Measurements from ENCODE around the gene CCDC134.
A peak's percentile ranks its signal among the peaks of the same experiment; 100 is the strongest.

Gene CCDC134

GRCh38 chr22:41800348-41801146 lies at the start of gene CCDC134:
CCDC134 (plus strand) TSS chr22:41800679; CDS start chr22:41808891, 8,212 bp downstream.
- CTCF ChIA-PET: interaction anchor here (0.5 to 5.7 kb wide), 12 partner anchors 18 to 606 kb away, joined by 3 to 31 read pairs (median 4); partner anchors contain the start of gene MEI1
- Mint-ChIP-seq H3K4me1 (peaks cover 48% of the 10 kb centered on the region), H3K27me3 (no peaks in the 10 kb centered on the region), H3K27ac (peak within 1 kb of the TSS; percentile 97), H3K4me3 (peak within 1 kb of the TSS; percentile 86), H3K36me3 (peaks cover 21% of the 10 kb centered on the region), H3K9me3 (no peaks in the 10 kb centered on the region)
- peak; percentile 95 for DNase-seq

GRCh38 chr22:41752011-41752970 lies 48.2 kb upstream of the CCDC134 start:
- no peak overlapping the region for H3K27ac Mint-ChIP-seq
- no peaks in the 10 kb centered on the region for H3K36me3 Mint-ChIP-seq
- H3K4me3 Mint-ChIP-seq: no peak overlapping the region
- H3K27me3 Mint-ChIP-seq: peaks cover 33% of the 10 kb centered on the region
- DNase-seq: no peak
- CTCF ChIA-PET: interaction anchor here (1.1 to 1.4 kb wide), 2 partner anchors 12 to 188 kb away, joined by 3 read pairs; no protein-coding TSS in a partner anchor
- H3K4me1 Mint-ChIP-seq: peaks cover 2% of the 10 kb centered on the region
- no peaks in the 10 kb centered on the region for H3K9me3 Mint-ChIP-seq

- Mint-ChIP-seq H3K9me3 (no peaks in the 10 kb centered on the region), H3K4me1 (peaks cover 2% of the 10 kb centered on the region), H3K4me3 (no peak overlapping the region), H3K27me3 (peaks cover 28% of the 10 kb centered on the region), H3K36me3 (no peaks in the 10 kb centered on the region), H3K27ac (no peak overlapping the region)
- CTCF ChIA-PET: no interaction called here
- DNase-seq: no peak
These were observed 46.5 kb upstream of the CCDC134 start for GRCh38 chr22:41753984-41754383.

- H3K27ac Mint-ChIP-seq: no peak overlapping the region
- no peaks in the 10 kb centered on the region for H3K36me3 Mint-ChIP-seq
- no peaks in the 10 kb centered on the region for H3K4me1 Mint-ChIP-seq
- peaks cover 9% of the 10 kb centered on the region for H3K27me3 Mint-ChIP-seq
- H3K9me3 Mint-ChIP-seq: no peaks in the 10 kb centered on the region
- CTCF ChIA-PET: interaction anchor here (0.7 to 1.3 kb wide), 2 partner anchors 11 to 60 kb away, joined by 3 to 5 read pairs; no protein-coding TSS in a partner anchor
- no peak overlapping the region for H3K4me3 Mint-ChIP-seq
- no peak for DNase-seq
These were observed 43.0 kb upstream of the CCDC134 start for GRCh38 chr22:41757502-41757901.

- H3K27me3 Mint-ChIP-seq: peaks cover 9% of the 10 kb centered on the region
- H3K4me3 Mint-ChIP-seq: no peak overlapping the region
- H3K9me3 Mint-ChIP-seq: no peaks in the 10 kb centered on the region
- CTCF ChIA-PET: interaction anchor here (1.3 kb wide), 1 partner anchor 11 kb away, joined by 5 read pairs; no protein-coding TSS in a partner anchor
- H3K4me1 Mint-ChIP-seq: no peaks in the 10 kb centered on the region
- no peak for DNase-seq
- no peak overlapping the region for H3K27ac Mint-ChIP-seq
- H3K36me3 Mint-ChIP-seq: no peaks in the 10 kb centered on the region
These were observed 42.2 kb upstream of the CCDC134 start for GRCh38 chr22:41758231-41758630.

GRCh38 chr22:41762980-41763779 lies 37.3 kb upstream of the CCDC134 start:
- CTCF ChIA-PET: interaction anchor here (0.9 to 1.0 kb wide), 4 partner anchors 10 to 37 kb away, joined by 3 to 4 read pairs (median 4); no protein-coding TSS in a partner anchor
- no peak overlapping the region for H3K4me3 Mint-ChIP-seq
- no peaks in the 10 kb centered on the region for H3K4me1 Mint-ChIP-seq
- no peaks in the 10 kb centered on the region for H3K36me3 Mint-ChIP-seq
- peak; percentile 50 for DNase-seq
- no peaks in the 10 kb centered on the region for H3K9me3 Mint-ChIP-seq
- no peak overlapping the region for H3K27ac Mint-ChIP-seq
- H3K27me3 Mint-ChIP-seq: no peaks in the 10 kb centered on the region

GRCh38 chr22:41766476-41766875 lies 34.0 kb upstream of the CCDC134 start:
- Mint-ChIP-seq H3K4me3 (no peak overlapping the region), H3K27me3 (peaks cover 9% of the 10 kb centered on the region), H3K36me3 (no peaks in the 10 kb centered on the region), H3K27ac (no peak overlapping the region), H3K9me3 (no peaks in the 10 kb centered on the region), H3K4me1 (peaks cover 2% of the 10 kb centered on the region)
- CTCF ChIA-PET: interaction anchor here (3.4 kb wide), 1 partner anchor 20 kb away, joined by 11 read pairs; no protein-coding TSS in a partner anchor
- no peak for DNase-seq

GRCh38 chr22:41768430-41768829 lies 32.0 kb upstream of the CCDC134 start:
- H3K36me3 Mint-ChIP-seq: no peaks in the 10 kb centered on the region
- peaks cover 9% of the 10 kb centered on the region for H3K27me3 Mint-ChIP-seq
- H3K4me1 Mint-ChIP-seq: peaks cover 2% of the 10 kb centered on the region
- CTCF ChIA-PET: interaction anchor here (0.6 to 3.4 kb wide), 3 partner anchors 9 to 70 kb away, joined by 4 to 11 read pairs (median 4); no protein-coding TSS in a partner anchor
- no peaks in the 10 kb centered on the region for H3K9me3 Mint-ChIP-seq
- no peak overlapping the region for H3K4me3 Mint-ChIP-seq
- DNase-seq: no peak
- no peak overlapping the region for H3K27ac Mint-ChIP-seq

GRCh38 chr22:41770715-41771468 lies 29.6 kb upstream of the CCDC134 start:
- Mint-ChIP-seq H3K4me1 (peaks cover 2% of the 10 kb centered on the region), H3K27ac (no peak overlapping the region), H3K4me3 (no peak overlapping the region), H3K9me3 (no peaks in the 10 kb centered on the region), H3K27me3 (peaks cover 24% of the 10 kb centered on the region), H3K36me3 (no peaks in the 10 kb centered on the region)
- CTCF ChIA-PET: interaction anchor here (0.8 to 1.0 kb wide), 2 partner anchors 11 to 42 kb away, joined by 3 read pairs; no protein-coding TSS in a partner anchor
- DNase-seq: no peak

GRCh38 chr22:41772198-41772597 lies 28.3 kb upstream of the CCDC134 start:
- Mint-ChIP-seq H3K9me3 (no peaks in the 10 kb centered on the region), H3K27me3 (peaks cover 31% of the 10 kb centered on the region), H3K27ac (no peak overlapping the region), H3K4me3 (no peak overlapping the region), H3K4me1 (peaks cover 5% of the 10 kb centered on the region), H3K36me3 (no peaks in the 10 kb centered on the region)
- CTCF ChIA-PET: interaction anchor here (1.3 to 1.5 kb wide), 2 partner anchors 9 to 25 kb away, joined by 3 to 5 read pairs; no protein-coding TSS in a partner anchor
- no peak for DNase-seq

GRCh38 chr22:41772645-41773044 lies 27.8 kb upstream of the CCDC134 start:
- H3K9me3 Mint-ChIP-seq: no peaks in the 10 kb centered on the region
- H3K27me3 Mint-ChIP-seq: peaks cover 31% of the 10 kb centered on the region
- H3K4me1 Mint-ChIP-seq: peaks cover 5% of the 10 kb centered on the region
- no peak overlapping the region for H3K4me3 Mint-ChIP-seq
- CTCF ChIA-PET: interaction anchor here (1.3 to 1.5 kb wide), 2 partner anchors 10 to 26 kb away, joined by 3 to 5 read pairs; no protein-coding TSS in a partner anchor
- no peaks in the 10 kb centered on the region for H3K36me3 Mint-ChIP-seq
- no peak for DNase-seq
- no peak overlapping the region for H3K27ac Mint-ChIP-seq

GRCh38 chr22:41775338-41775737 lies 25.1 kb upstream of the CCDC134 start:
- Mint-ChIP-seq H3K27me3 (peaks cover 27% of the 10 kb centered on the region), H3K4me3 (no peak overlapping the region), H3K27ac (no peak overlapping the region), H3K36me3 (peaks cover 1% of the 10 kb centered on the region), H3K4me1 (peaks cover 18% of the 10 kb centered on the region), H3K9me3 (no peaks in the 10 kb centered on the region)
- CTCF ChIA-PET: no interaction called here
- no peak for DNase-seq
